ENCODE results near the gene ADPRH.
"Not testable (repeated sequence)": the region's sequence is repeated elsewhere in the genome, so short reads cannot be mapped to it uniquely, and the experiment has no call there.

ADPRH gene

DNA sequence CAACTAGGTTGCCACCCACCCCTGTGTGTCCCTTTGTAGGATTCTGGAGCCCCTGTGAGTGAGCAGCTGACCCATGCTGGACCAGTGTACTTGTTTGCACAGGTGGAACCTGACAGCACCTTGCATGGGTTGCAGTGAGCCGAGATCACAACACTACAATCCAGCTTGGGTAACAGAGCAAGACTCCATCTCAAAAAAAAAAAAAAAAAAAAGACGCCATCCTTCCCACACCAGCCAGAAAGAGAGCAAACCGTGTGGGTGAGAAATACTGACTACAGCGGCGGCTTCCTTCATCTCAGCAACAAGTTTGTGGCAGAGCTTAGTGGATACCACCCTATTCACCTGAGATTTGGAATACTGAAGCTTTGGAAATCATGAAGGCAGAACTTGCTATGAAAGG, 19.1 kb upstream of the ADPRH start:
- DNase-seq = no peak

DNA sequence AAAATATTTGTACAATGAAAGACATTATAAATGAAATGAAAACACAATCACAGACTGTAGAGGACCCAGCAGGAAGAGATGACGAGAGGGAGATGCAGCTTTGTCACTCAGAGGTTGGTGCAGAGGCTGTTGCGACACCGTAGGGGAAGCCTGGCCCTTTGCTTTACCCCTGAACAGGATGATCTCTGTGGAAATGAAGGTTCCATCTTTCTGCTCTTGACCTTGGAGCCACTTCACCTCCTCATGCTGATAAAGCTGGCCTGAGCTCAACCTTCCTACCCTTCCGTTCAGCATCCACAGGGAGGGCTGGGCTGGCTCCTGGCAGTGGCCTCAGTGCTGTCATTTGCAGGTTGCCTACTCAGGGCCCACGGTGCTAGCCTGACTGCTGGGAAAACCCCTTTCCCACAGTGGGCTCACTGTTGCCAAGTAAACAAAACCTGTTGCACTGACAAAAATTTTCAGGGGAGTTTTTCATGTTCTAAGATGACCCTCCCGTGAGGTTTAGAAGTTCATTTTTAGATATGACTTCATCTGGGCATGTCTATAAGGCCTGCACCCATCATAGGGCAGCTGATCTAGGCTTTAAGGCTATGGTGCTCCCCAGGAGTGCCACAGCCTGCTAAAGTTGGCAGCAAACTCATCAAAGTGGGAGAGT, 16.9 kb upstream of the ADPRH start:
- DNase-seq = no peak

DNA sequence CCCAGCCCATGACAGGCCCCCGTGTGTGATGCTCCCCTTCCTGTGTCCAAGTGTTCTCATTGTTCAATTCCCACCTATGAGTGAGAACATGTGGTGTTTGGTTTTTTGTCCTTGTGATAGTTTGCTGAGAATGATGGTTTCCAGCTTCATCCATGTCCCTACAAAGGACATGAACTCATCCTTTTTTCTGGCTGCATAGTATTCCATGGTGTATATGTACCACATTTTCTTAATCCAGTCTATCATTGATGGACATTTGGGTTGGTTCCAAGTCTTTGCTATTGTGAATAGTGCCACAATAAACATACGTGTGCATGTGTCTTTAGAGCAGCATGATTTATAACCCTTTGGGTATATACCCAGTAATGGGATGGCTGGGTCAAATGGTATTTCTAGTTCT, 16.0 kb upstream of the ADPRH start:
- DNase-seq = not testable (repeated sequence)

DNA sequence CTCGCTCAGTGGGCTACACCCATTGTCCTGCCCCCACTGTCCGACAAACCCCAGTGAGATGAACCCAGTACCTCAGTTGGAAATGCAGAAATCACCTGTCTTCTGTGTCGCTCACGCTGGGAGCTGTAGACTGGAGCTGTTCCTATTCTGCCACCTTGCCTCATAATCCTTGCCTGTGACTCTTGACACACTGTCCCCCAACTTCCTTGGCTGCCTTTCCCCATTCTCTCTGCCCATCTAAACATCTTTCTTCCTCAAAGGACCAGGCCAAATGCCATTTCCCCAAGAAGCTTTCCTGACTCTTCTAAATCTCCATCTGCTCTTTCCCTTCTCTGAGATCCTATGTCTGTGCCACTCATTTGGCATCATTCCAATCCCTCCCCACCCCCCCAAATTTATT, 10.1 kb upstream of the ADPRH start:
- no peak for DNase-seq

DNA sequence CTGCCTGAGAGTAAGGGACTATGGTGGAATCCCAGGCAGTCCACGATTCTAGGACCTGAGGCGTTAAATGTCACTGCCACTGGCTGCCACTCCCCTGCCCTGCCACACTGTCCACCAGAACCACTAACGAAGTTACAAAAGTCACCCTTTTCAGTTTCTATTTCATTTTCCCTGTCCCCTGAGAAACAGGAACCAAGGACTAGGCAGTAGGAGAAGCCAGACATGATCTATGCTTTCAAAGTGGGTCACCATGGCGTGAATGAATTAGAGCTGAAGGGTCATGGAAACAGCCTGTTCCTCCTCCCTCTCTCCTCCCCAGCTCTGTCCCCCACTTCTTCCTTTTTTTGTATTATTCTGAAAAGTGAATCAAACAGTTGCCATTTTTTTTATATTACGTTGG, 9.1 kb upstream of the ADPRH start:
- no peak for DNase-seq

DNA sequence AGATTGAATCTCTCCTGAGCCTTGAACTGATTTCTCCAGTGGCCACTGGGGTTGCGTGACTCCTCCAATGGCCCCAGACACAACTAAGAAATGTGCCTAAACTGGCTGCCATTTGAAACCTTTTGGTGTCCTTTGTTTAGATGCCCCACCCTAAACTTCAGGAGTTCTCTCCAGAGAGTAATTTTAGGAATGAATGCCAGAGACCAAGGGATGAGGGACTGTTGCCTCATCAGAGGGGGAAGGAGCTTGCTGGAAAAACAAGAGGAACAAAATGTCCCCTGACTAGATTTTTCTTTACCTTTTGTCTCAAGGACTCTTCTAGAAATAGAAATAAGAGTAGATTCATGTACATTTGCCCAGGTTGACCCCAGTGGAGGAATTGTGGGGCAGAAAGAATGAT, 8.1 kb upstream of the ADPRH start:
- DNase-seq = no peak

DNA sequence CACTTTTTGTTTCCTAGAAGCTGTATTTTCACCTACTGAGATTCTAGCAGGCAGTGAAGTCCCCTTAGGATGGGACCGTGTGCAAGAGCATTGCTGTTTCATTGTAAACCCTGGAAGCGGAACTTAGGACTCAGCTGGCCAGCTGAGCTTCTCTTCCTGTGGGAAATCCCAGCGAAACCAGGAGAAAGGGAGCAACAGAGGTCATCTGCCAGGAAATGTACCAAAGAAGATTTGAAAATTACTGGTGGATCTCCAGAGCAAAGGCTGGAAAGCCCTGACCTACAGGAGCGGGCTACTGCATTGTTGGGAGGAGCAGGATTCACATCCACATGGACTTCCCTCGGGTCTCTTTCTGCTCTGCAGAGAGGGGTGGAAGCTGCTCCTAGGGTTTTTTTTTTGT, 7.6 kb upstream of the ADPRH start:
- DNase-seq = no peak

DNA sequence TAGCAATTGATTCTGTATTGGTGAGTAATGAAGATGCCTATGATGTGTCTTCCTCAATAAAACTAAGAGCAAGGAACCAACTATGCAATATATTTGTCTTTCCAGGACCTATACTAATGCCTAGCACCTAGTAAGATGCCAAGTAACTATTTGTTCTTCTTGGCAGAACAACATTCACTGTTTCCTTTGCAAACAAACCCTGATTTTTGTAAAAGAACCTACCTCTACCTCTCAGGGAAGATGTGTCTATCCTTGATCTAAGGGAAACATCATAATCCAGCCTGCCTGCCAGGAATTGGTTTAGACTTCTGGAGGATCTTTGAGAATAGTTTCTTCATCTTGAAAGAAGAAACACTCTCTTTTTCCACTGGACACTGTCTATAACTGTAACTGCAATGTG, 3.8 kb upstream of the ADPRH start:
- no peak for DNase-seq

DNA sequence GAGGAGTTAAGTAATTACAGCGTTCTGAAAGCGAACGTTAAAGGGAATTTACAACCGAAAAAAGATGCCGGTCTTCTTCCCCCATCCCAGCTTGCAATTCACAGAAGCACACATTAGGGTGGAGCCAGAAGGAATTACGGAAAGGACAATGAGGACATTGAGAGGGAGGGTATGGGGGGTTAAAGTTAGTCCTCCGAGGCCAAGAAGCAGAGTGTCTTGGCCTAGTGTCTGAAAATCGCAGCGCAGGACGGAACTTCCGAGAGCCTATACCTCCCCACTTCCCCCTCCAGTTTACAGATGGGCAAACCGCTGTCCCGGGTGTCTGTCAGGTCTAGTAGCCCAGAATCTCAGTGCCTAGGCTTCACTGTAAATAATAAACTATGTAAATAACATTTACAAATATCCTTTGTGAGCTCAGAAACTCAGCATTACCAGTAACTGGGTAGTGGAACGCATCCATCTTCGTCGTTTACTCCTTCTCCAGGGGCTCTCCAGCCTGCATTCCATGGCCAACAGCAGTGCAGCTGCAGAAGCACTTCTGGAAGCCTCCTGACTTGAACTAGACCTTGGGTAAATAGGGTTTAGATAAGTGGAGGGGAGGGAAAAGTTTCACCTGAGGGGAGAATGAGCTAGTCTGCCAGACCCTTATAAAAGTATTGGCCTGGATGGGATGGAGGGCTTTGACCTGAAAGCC, 922 bp downstream of the ADPRH start:
- no peak for DNase-seq

DNA sequence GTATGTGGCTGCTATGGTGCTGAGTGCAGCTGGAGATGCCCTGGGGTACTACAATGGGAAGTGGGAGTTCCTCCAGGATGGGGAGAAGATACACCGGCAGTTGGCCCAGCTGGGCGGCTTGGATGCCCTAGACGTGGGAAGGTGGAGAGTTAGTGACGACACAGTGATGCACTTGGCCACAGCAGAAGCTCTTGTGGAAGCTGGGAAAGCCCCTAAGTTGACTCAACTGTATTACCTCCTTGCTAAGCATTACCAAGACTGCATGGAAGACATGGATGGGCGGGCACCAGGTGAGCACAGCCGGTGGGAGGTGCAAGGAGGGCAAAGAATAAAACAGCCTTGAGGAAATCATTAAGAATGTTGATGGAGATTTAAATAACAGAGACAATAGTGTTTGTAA, 2.9 kb downstream of the ADPRH start:
- DNase-seq = no peak

DNA sequence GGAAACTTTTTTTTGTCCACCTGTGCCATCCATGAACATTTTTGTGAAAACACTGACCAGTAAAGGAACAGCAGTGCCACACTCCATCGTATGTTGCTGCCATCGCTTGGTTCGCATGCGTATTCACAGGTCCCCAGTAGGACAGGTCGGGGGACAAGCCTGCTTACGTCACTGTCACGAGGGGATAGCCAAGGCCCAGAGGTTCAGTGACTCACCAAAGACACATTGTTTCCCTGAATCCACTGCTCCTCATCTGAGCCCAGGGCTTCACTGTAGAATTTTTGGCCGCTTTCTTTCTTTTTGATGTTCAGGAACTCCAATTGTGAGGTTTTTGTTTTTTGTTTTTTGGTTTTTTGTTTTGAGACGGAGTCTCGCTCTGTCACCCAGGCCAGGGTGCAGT, 5.9 kb downstream of the ADPRH start:
- no peak for DNase-seq

DNA sequence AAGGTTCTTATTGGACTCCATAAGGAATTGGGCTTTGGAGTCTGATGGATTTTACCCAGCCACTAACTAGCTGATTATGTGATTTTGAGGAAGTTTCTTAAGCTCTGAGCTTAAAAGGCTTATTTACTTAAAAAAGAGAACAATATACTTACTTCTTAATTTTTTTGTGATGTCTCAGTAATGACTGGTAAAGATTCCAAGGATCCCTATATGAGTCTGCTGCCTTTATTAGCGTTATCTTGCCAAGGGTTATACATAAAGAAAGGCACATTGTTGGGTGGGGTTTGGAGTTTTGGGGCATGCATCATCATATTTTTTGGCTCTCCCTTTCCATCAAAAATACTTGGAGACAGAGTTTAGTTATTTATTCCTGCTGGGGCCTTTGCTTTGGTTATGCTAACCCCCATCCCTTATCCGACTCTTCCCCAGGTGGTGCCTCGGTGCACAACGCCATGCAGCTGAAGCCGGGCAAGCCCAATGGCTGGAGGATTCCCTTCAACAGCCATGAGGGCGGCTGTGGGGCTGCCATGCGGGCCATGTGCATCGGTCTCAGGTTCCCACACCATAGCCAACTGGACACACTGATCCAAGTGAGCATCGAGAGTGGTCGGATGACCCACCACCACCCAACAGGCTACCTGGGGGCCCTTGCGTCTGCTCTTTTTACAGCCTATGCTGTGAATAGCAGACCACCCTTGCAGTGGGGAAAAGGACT, 6.7 kb downstream of the ADPRH start:
- DNase-seq = no peak

DNA sequence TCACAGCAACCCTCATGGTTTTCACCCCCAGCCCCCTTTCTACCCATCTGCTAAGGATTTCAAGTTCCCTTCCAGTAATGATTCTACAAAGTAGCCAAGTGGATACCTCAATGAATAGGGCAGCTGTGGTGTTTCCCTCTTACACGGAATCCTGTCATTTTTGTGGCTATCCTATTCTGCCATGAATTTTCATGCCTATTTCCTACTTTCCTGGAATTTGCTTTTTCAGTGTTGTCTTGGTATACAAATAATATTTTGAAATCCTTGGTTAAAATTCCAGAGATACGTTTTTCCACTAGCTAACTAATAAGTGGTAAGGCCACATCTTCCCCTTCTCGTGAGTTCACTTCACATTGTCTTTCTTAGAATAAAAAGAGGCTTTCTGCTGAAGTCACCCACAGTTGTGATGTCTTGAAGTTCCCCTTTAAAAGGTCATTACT, 7.5 kb downstream of the ADPRH start:
- DNase-seq = no peak

DNA sequence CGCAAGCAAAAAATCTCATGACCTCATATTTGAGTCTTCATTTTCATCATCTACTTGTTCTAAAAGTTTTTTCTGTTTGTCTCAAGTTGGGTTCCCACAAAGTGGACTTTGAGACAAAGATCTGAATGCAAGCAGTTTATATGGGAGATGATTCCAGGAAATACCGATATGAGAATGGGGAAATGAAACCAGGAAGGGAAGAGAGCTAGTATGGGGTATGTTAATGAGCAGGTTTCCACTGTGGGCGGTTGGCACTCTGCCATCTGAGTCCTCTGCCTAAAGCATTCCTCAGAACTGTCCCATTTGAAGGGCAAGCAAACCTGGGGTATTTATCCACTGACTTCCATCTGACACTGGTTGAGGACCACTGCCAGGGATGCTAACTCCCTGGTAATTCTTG, 8.8 kb downstream of the ADPRH start:
- DNase-seq = no peak

DNA sequence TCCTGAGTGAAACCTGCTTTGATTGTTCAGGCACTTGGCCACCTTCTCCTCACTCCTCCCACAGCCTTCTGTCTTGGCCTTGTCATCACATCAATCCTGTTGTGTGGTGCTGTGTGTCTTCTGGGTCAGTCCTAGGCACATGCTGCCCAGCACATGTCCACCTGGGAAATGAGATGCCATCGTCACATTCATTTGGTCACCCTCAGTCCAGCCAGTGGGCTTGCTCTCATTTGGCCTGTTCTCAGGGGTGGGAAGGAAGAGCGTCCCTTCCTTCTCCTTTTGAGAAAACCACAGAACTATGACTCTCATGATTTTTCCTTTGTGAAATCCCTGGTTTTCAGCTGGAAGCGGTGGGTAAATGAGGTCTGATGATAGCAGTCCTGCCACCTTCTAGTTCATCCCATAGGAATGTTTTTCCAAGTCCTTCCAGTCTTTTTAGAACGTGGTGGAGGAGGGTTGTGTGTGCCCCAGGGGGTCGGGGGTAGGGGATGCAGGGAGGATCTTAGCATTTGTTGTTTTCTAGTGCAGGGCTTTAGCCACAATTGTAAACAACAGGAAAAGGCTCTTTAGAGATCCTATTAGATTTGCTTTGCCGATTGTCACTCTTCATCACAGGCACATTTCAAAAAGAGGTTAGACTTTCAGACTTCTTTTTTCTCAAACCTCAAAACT, 9.9 kb downstream of the ADPRH start:
- no peak for DNase-seq

DNA sequence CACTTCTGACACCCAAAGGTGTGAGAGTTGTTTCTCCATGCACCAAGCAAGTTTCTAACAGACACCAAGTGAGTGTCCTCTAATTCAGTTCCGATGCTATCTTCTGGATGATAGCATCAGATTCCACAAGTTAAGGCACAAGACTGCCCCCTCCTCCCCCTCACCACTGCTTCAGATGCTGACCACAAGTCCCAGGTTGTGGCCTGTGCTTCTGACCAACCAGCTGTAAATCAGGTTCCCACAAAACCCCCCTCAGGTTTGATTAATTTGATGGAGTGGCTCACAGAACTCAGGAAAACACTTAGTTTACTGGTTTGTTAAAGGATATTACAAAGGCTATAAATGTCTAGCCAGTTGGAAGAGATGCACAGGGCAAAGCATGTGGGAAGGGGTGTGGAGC, 11.4 kb downstream of the ADPRH start:
- no peak for DNase-seq

DNA sequence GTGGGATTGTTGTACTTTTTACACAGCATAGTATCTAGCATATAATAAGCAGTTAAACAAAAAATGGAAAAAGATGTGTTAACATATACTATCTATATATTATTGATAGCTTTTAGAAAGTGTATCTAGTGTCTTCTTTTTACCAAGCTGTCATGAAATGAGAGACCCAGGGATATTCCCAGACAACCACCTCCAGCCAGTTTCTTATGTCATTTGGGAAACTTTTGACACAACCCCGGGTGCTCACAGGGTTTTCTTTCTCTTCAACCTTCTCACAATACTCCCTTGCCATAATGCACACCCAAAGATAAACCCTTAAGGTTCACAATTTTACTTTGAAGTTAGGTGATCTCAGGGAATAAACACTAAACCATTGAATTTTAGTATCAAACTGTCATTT, 13.6 kb downstream of the ADPRH start:
- DNase-seq = no peak

DNA sequence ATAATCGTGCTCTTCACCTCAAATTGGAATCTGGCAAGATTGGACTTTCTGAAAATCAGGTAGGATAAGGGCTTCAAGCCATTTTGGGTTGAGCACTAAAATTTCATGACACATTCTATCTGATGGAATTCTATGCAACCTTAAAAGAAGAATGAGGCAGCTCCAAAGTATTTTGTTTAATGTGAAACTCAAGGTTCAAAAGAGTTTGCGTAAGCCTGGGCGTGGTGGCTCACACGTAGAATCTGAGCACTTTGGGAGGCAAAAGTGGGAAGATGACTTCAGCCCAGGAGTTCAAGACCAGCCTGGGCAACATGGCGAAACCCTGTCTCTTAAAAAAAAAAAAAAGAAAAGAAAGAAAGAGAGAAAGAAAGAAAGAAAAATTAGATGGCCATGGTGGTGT, 14.8 kb downstream of the ADPRH start:
- no peak for DNase-seq

DNA sequence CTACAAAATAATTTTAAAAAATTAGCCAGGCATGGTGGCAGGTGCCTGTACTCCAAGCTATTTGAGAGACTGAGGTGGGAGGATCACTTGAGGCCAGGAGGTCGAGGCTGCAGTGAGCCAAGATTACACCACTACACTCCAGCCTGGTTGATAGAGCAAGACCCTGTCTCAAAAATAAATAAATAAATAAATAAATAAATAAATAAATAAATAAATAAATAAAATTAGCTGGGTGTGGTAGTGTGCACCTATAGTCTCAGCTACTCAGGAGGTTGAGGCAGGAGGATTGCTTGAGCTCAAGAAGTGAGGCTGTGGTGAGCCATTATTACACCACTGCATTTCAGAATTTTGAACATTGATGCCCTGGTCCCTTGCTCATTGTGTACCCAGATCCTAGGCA, 15.6 kb downstream of the ADPRH start:
- DNase-seq = not testable (repeated sequence)

DNA sequence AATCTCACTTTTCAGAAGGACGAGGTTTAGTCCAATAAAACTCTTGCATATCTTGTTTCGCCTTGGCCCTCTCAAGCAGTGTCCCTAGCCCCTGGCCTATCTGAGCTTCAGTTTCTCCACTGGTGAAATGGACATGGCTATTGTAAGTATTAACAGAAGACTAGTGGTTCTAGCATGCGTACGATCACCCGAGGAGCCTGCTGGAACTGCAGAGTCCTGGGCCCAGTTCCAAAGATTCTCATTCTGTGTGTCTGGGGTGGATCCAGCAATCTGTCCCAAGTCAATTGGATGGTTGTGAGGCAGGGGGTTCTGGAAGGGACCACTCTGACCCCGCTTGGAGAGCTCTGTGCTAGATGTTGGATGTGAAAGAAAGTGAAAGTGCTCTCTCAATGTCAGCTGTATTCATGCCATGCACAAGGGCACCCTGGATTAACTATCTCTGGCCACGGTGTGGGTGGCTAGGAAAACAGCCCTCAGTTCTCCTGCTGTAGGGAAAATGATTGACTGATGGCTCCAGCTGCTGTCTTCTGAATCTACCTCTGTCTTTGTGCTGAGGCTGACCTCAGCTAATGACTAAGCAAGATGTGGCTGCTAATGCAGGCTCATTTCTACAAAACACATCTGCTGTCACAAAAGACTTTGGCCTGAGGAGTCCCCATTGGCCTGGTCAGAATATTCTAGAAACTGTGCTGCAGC, 16.5 kb downstream of the ADPRH start:
- no peak for DNase-seq

DNA sequence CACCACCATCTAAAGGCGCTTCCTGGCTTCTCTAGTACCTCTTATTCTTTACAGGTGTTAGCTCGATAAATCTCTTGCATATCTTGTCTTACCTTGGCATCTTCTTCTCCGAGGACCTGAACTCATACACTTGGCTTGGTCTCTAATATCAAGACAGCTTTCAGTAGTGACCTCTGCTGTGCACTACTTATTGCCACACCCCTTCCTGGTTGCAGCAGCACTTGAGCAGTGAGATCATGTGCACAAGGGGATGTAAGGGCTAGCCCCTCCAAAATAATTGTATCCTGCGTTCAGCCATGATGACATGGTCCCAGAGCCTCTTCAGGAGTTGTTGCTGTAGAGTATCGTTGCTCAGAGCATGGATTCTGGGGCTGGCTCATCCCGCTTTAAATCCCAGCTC, 17.1 kb downstream of the ADPRH start:
- no peak for DNase-seq

DNA sequence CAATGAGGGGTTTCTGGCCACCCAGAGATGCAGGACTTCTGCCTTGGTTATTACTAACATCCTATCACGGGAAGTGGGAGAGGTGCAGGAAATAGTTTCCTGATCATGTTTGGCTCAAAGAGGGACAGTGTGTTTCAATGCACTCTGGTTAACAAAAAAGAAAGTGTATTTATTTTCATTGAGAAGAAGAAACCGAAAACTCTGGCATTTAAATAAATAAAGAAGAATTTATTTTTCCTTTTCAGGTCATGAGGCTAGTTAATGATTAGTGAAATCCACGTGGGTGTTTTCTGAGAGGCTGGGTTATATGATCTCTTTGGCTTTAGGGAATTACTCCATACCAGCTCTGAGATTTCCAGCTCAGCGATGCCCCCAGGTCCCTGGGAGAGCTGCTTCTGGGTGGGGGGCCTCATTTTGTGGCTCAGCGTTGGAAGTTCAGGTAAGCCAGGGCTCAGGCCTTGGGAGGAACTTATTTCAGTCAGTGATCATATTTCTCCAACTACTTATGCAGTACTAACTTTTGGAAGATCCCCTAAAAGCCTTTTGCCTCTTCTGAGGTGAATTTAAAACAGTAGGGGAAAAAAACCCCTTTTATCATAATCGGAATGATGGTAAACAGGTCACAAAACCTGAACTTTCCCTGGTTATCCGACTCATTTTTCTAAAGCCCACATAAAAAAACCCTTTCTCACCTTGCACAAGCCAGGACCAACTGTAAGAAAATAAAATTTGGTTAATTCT, 18.4 kb downstream of the ADPRH start, which contains the start of gene PLA1A:
PLA1A (plus strand) TSS at position 338 of the 741 bp plus-strand sequence; CDS start at position 367, 29 bp downstream.
- no peak for DNase-seq
